ENCODE data around the gene PGBD5. TPM values are rescaled to one million over a fixed set of nuclear protein-coding genes. Genes with fewer than 3 reads are reported as not detected.

The PGBD5 gene
- polyA plus RNA-seq, 1 of the 3 experiments (the other 2 are of a cell fraction) = 0.15 TPM

- peak overlapping the region in 1 of 2 experiments; percentile 73; a peak in 2 of 4 replicates for H3K27ac ChIP-seq (ENCODE audit: low read depth in 2 of 2, low read length in 1 of 2)
- ChIA-PET CTCF (interaction anchor here (0.7 to 1.5 kb wide), 6 partner anchors 8 to 866 kb away, joined by 3 to 5 read pairs (median 4); partner anchors contain the start of gene ABCB10), POLR2A (interaction anchor here (0.7 kb wide), 1 partner anchor 219 kb away, joined by 3 read pairs; no protein-coding TSS in a partner anchor)
- H3K4me1 ChIP-seq (ENCODE audit: control insufficient read depth in 1 of 2, insufficient read depth in 2 of 2, low read depth in 1 of 2, low read length in 1 of 2) = peaks cover 0 to 33% of the 10 kb centered on the region in 2 experiments; a peak in 2 of 4 replicates
- H2AFZ ChIP-seq (ENCODE audit: low read depth) = no peak overlapping the region
- no peaks in the 10 kb centered on the region for H4K20me1 ChIP-seq (ENCODE audit: insufficient read depth)
- no peak for DNase-seq
- no peak overlapping the region for H3K9ac ChIP-seq
- no peaks in the 10 kb centered on the region for H3K9me3 ChIP-seq
- no peaks in the 10 kb centered on the region for H3F3A ChIP-seq (replicated peaks; ENCODE audit: insufficient read depth)
- peak overlapping the region in 1 of 2 experiments; percentile 50; a peak in 1 of 4 replicates for H3K4me3 ChIP-seq (ENCODE audit: low read depth in 2 of 2, low read length in 1 of 2)
- 39% methylated on average over 4 of the region's 4 CpGs for WGBS (ENCODE audit: low lambda C conversion rate)
- H3K36me3 ChIP-seq (replicated peaks in 1 of 2; ENCODE audit: control insufficient read depth in 1 of 2, insufficient read depth in 2 of 2, low read length in 1 of 2) = no peaks in the 10 kb centered on the region
- TF ChIP-seq MXI1 (IDR thresholded peaks at IDR 0.05; ENCODE audit: low read depth, low read length) (no peak), FOXJ3 (CRISPR knock-in tag; IDR thresholded peaks at IDR 0.05) (no peak), PBX3 (IDR thresholded peaks at IDR 0.05) (no peak), USF1 (IDR thresholded peaks at IDR 0.05; ENCODE audit: borderline replicate concordance, low read depth) (no peak), POLR2AphosphoS5 (IDR thresholded peaks at IDR 0.05; ENCODE audit: low read depth, low read length) (no peak), ELF1 (IDR thresholded peaks at IDR 0.05) (no peak), JUND (IDR thresholded peaks at IDR 0.05) (no peak), FOSL2 (IDR thresholded peaks at IDR 0.05; ENCODE audit: borderline replicate concordance, low read depth) (no peak), RFX5 (IDR thresholded peaks at IDR 0.05; ENCODE audit: low read length) (no peak), EP300 (IDR thresholded peaks at IDR 0.05; ENCODE audit: borderline replicate concordance in 1 of 2, low read depth in 1 of 2, low read length in 1 of 2) (no peak), CTCF (IDR thresholded peaks at IDR 0.05) (no peak), NRF1 (IDR thresholded peaks at IDR 0.05; ENCODE audit: low read depth, low read length) (no peak), REST (IDR thresholded peaks at IDR 0.05; ENCODE audit: low read depth, low read length) (no peak), SMC3 (IDR thresholded peaks at IDR 0.05; ENCODE audit: low read depth, low read length) (no peak), ZBTB33 (IDR thresholded peaks at IDR 0.05; ENCODE audit: borderline replicate concordance, low read depth) (no peak), GABPA (IDR thresholded peaks at IDR 0.05; ENCODE audit: low read depth) (no peak), MEF2A (IDR thresholded peaks at IDR 0.05; ENCODE audit: borderline replicate concordance, low read depth) (no peak), RXRA (IDR thresholded peaks at IDR 0.05; ENCODE audit: borderline replicate concordance, low read depth) (no peak), IRF3 (IDR thresholded peaks at IDR 0.05; ENCODE audit: low read depth, low read length) (no peak)
- H3K9me2 ChIP-seq = no peaks in the 10 kb centered on the region
- H3K27me3 ChIP-seq (ENCODE audit: insufficient read depth) = peaks cover 33% of the 10 kb centered on the region
- no peaks in the 10 kb centered on the region for H3K79me2 ChIP-seq (ENCODE audit: insufficient read depth)
- H3K4me2 ChIP-seq = no peak overlapping the region
These were observed 2.2 kb downstream of the PGBD5 start for GRCh38 chr1:230423951-230424350.

Measured in SK-N-SH (cell line).